NT2/D1 (cell line): ENCODE data around the gene ELMO1.

ENCODE experiments used
- SUZ12 ChIP-seq: IDR thresholded peaks from 2 replicates; pipeline ENCODE4 v1.6.1; 2011; ENCODE audit not compliant: insufficient read length, insufficient read depth; ENCODE audit errors: extremely low read depth
- YY1 ChIP-seq: IDR thresholded peaks from 2 replicates; pipeline ENCODE4 v1.6.1; 2011; ENCODE audit not compliant: insufficient read length, insufficient read depth

GRCh38 chr7:37322831-37323230 lies 125.8 kb downstream of the ELMO1 start:
- TF ChIP-seq SUZ12 (no peak), YY1 (no peak)
